Mesenteric fat pad (tissue), 1 donor: ENCODE measurements around the gene HNRNPR. TPM values are rescaled to one million over a fixed set of nuclear protein-coding genes. Genes with fewer than 3 reads are reported as not detected.
"Not testable (repeated sequence)": the region's sequence is repeated elsewhere in the genome, so short reads cannot be mapped to it uniquely, and the experiment has no call there.

Experiments used
- DNase-seq: peaks from one replicate; pipeline ENCODE4 v3.0.0-alpha.2; 2020; ENCODE audit warnings: low spot score
- total RNA-seq: library from RNA; stranded (reverse); fragmentation: NEBNext Ultra II Directional; extraction: Animal tissue kit (Norgen Biotek cat#: 25700); gene quantifications from one replicate; pipeline ENCODE4 v1.2.1, GENCODE V29; 2021
- donor health status: DM: yes; HTN: yes; CAD: no.

Gene HNRNPR
- total RNA-seq, 1 donor from 2014 or later: 111 TPM

GRCh38 chr1:23331713-23332112, 12.4 kb downstream of the HNRNPR start:
- no peak for DNase-seq

DNA sequence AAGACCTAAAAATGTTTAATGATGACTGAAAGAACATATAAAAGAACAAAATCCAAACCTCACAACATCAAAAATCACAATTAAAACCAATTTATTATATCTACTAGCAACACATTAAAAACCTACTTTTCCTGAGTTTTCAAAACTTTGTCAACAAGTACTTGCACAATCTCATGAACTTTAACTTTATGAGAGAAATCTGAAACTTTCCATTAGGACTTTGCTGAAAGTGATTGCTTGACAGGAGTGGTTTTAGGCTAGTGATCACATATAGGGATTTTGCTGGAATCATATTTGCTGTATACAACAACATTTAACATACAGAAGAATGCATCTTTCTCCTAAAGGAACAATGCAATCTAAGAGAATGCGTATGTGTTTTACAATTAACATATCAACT, 13.2 kb downstream of the HNRNPR start:
- DNase-seq: no peak

GRCh38 chr1:23325393-23325792, 18.7 kb downstream of the HNRNPR start:
- no peak for DNase-seq

DNA sequence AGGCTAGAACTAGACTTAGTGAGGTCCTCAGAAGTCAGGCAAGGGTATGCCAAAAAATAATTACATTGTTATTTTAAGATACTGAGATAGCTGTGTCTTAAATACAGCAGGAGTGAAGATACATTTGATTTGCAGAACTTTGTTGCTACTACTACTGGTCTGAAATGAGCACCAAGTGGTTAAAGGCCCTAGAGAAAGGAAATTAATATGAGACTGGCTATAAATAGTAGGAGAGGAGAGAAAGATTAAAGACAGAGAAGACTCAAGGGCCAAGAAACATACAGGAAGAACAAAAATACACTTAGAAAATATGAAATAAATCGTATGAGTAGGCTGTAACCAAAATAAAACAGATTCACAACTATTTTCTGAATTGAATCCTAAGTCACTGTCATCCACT, 21.3 kb downstream of the HNRNPR start:
- no peak for DNase-seq

DNA sequence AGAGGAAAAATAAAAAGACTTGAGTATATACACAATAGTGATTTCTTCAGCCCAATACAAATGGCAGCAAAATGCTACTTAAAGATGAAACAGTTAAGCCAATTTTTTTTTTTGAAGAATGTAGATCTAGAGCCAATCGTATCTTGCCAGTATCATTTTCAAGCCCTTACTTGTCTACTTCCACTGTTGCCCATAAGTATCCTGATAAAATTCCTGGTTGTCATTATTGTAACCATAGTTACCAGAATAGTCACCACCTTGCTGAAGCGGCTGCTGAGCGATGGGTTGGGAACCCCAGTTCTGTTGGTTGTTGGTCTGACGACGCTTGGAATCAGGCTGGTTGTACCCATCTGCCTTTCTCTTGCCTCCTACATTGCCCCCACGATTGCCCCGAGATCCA, 33.8 kb downstream of the HNRNPR start:
- not testable (repeated sequence) for DNase-seq

- DNase-seq: no peak
Observed at GRCh38 chr1:23304140-23304620, 39.9 kb downstream of the HNRNPR start.

GRCh38 chr1:23303524-23303923, 40.6 kb downstream of the HNRNPR start:
- no peak for DNase-seq

DNA sequence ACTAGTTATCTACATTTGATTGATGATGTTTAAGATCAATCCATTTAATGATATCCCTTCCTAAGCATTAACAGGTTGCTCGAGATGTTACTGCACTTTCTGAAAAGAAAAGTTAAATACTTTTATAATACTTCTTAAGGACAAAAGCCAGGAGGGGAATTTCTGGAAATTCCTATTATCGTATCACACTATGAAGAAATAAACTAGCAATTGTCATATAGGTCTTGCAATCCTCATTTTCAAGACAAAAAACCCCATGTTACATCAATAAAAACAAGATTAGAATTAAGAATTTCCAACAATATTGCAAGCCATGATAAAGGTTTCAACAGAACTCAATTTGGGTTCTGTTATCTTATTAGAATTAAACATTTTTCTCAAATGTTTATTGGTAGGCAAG, 47.2 kb downstream of the HNRNPR start:
- no peak for DNase-seq

DNA sequence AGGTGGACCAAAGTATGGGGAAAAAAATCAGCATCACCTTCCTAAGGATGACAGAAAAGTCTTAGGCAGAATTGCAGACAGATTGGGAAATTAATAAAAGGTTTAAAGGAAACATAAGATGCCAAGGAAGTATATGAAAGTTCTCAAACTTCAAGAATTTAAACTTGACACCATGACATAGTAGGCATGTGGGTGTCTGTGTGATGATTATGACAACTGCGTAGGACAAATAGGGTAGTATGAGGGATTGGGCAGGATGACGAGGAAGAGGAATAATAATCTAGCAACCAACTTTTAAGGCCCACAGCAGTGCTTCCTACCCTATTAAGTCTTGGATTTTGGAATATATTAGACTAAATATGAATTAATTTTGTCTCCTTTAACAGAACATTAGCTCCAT, 52.4 kb downstream of the HNRNPR start:
- DNase-seq: no peak

DNA sequence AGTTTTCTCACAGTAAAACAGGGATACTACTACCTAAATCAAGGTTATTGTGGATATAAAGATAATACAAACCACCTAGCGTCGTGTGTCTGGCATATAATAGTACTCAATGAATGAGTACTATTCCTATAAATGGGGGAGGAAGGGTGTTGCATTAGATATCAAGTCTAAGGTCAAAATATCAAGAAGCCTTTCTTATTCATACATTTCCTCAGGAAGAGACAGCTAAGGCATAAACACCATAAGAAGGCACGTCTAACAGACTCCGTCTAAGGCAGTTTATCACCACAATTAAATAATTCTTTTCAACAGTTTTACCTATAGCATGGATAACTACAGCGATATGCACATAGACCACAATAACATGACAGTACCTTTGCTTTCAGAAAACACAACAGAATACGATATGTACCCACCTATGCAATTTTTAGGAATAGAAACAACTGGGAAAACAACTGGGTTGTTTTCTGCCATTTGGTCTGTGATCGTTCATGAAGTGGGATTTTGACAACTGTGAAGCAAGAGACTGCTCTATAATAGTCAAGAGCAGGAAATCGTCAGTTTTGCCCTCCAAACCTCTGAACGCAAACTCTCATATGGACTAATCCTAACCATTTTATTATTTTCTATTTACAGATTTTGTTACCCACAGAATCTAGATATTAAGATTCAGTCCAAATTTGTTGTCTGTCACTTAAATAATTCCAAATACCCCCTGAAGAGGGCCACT, 53.1 kb downstream of the HNRNPR start:
- DNase-seq: no peak

- DNase-seq: no peak
Observed at GRCh38 chr1:23288671-23289070, 55.4 kb downstream of the HNRNPR start.

DNA sequence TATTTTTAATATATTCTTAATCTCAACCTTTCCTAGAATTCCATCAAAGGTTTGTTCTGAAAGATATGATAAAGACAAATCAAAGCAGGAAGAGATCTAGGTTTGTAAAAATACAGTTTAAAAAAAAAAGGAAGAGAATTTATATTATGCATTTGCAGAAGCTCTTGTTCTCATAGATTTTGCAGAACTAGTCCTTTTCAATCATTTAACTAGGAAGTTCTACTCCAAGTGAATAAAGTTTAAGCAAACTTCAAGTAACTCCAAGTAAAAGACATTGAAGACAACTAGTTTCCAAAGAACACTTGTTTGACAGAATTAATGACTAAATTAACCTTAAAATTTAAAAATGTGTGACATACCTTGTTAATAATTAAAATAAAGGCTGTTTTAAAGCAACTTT, 55.9 kb downstream of the HNRNPR start:
- DNase-seq: no peak

- no peak for DNase-seq
Observed at GRCh38 chr1:23286401-23286800, 57.7 kb downstream of the HNRNPR start.

DNA sequence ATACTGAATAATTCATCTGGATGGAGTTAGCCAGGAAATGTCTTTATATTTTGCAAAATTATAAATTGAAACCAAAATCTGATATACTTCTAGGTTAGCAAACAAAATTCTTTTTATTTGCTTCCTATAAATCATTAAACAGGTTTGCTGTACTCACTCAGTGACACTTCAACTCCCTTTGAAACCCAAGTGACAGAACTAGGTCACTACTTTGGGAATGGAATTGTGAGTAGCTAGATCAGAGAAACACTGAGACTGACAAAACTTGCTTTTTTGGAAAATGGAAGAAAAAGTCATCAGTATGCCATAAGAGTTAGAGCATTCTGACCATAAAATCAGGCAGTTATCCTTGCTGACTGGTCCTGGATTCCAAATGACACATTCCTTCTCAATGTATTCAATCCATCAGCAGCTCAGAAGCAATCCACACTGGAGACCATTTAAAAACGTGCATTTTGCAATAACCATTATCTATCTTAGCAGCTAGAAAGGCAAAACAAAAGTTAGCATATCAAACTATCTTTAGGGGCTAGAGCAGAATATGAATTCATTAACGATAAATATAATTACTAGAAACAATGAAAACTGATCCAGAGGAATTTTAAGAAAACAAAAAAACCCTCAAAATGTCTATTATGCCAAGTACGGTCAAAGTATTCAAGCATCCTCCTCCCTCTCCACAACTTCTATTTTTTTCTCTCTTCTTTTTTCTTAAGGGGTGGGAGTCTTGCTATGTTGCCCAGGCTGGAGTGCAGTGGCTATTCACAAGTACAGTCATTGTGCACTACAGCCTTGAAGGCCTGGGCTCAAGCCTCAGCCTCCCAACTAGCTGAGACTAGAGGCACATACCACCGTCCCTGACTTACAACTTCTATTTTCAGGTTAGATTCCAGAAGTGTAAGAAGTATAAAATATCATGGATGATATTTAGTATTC, 60.1 kb downstream of the HNRNPR start:
- no peak for DNase-seq

DNA sequence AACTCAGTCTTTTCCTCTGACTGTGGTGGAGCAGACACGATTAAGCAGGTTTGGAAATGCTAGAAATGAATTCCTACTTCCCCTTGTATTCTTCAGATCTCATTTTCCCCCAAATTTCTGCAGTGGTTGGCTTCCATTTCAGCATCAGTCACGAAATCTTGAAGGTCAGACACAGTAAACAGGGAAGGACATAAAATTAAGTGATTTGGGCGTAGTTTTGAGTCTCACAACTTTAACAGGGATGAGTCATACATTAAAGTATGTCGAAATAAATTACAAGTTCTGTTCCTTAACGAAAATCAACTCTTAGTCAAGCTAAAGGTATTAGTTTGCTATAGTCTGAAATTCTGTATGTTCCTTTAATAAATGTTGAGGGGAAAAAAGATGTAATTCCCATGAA, 61.1 kb downstream of the HNRNPR start:
- DNase-seq: no peak

- DNase-seq: no peak
Observed at GRCh38 chr1:23278717-23279116, 65.4 kb downstream of the HNRNPR start.

DNA sequence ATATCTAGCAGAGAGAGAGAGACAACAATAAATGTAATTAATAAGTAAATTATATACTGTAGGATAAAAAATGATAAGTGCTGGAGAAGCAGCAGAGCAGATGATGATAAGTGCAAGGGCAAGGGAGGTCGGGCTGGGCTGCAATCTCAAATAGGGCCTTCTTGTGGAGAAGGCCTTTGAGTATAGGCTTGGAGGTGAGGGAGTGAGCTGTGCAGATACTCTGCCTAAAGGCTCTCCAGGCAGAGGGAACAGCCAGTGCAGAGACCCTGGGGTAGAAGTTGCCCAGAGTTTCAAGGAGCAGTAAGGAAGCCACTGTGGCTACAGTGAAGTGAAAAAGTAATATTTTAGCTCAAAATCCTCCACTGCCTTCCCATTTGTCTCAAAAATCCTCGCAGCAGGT, 67.6 kb downstream of the HNRNPR start:
- DNase-seq: no peak

DNA sequence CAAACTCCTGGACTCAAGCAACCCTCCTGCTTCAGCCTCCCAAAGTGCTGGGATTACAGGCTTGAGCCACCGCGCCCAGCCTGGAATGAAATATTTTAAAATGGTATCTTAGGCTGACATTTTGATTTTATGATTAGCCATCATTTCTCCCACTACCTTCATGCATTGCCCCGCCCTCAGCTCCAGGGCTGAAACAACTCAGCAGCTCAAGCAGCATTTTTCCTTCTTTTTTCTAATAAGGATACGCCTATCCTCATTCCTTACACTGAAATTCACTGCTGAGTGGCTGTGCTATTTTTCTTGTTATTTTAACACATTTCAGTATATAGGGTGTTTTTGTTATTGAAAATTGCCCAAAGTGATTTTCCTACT, 70.0 kb downstream of the HNRNPR start:
- no peak for DNase-seq

DNA sequence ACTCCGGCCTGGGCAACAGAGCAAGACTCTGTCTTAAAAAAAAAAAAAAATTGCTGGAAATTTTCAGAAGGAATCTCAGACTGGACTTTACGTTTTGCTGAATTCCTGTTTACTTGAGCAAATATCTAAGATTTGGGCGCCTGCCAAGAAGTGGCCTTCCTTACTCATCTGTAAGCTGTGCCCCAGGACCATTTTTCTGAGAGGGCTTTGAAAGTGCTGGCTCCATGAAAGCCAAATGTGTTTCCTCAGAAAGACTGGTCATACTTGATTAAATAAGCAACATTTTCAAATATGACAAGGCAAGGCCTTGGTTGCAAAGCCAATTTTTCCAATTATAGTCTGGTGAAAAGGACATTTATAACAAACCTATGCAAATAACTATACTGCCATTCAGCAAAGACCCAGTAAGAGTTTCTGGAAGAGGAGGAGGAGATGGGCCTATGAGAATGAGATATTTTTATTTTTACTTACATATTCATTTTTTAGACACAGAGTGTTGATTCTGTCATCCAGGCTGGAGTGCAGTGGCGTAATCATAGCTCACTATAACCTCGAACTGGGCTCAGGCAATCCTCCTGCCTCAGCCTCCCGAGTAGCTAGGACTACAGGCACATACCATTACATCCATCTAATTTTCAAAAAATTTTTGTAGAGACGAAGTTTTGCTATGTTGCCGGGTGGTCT, 70.5 kb downstream of the HNRNPR start:
- DNase-seq: no peak

DNA sequence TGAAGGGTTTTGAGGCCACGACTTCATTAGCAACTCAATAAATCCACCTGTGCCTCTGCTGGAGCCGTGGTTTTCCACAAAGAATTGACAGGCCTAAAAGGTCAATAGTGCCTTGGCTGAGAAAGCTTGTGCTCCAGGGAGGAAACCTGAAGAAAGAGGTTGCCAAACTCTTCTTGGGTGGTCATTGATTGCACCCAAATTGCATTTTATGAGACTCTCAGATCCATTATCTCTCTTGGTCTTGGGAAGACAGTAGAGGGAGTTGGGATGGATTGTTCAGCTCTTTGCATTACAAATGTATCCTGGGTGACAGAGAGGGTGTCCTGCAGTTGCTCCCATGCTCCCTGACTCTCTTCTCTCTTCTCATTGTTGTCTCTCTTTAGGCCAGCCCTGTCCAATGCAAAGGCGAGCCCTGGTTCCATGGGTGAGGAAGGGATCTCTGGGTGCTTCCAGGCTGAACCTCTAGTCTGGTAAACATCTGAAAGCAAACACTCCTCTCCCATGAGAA, 80.7 kb downstream of the HNRNPR start:
- no peak for DNase-seq

GRCh38 chr1:23258082-23258481, 86.0 kb downstream of the HNRNPR start:
- DNase-seq: not testable (repeated sequence)

- DNase-seq: not testable (repeated sequence)
Observed at GRCh38 chr1:23257371-23257770, 86.7 kb downstream of the HNRNPR start.
